ENCODE results near the gene PSMD2.

Gene PSMD2

GRCh38 chr3:184351511-184352148 is 52.6 kb downstream of the PSMD2 start:
- DNase-seq (ENCODE audit: low read depth): no peak
- no peak overlapping the region for H3K4me3 ChIP-seq (ENCODE audit: low read depth, low read length)

- DNase-seq (ENCODE audit: low read depth): no peak
Measured at GRCh38 chr3:184352149-184352785, 53.2 kb downstream of the PSMD2 start.

GRCh38 chr3:184352897-184353545 is 54.0 kb downstream of the PSMD2 start:
- no peak for DNase-seq (ENCODE audit: low read depth)
- no peak overlapping the region for H3K4me3 ChIP-seq (ENCODE audit: low read depth, low read length)

More at GRCh38 chr3:184352149-184352785, 53.2 kb downstream of the PSMD2 start:
- no peak overlapping the region for H3K4me3 ChIP-seq (ENCODE audit: low read depth, low read length)

DNA sequence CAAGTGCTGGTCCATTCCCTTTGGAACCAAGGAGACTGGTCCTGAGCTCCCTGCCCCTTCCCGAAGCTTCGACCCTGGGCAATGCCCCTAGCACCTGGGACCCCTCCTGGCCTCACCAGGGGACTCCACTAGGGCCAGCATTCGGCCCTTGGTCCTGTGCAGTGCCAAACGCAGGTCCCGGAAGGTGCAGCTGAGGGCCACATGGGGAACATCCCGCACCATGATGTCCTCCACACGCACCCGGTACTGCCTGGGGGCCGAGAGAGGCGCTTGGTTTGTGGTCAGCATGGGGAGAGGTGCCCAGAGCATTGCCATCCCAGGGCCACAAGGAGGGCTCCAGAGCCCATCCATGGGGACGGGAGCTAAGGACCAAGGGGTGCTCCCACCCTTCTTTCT is 54.5 kb downstream of the PSMD2 start:
- H3K4me3 ChIP-seq (ENCODE audit: low read depth, low read length): no peak overlapping the region

DNA sequence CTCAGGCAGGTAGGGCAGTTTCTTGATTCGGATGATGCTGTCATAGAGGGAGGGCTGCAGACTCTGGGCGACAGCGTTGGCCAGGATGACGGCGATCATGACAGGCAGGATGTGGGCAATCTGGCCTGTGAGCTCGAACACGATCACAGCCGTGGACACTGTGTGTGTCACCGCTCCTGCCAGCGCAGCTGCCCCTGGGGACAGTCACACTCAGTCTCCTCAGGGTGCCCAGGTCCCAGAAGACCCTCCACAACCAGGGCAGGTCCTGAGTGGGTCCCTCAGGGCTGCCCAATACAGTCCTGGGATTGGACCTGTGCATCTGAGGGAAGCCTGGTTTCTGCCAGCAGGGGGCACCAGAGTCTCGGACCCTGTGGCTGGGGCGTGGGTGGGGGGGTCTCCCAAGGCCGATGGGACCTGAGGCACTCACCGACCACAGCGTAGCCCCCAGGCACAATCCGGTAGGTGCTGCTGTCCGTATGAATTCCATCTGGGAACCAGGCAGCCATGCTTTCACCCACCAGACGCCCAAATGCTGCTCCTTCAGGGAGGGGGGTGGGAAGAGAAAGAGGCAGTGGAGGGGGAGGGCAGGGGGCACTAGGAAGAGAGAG is 55.2 kb downstream of the PSMD2 start:
- H3K4me3 ChIP-seq (ENCODE audit: low read depth, low read length): no peak overlapping the region
- no peak for DNase-seq (ENCODE audit: low read depth)

More for the DNA sequence above, 54.5 kb downstream of the PSMD2 start:
- DNase-seq (ENCODE audit: low read depth): no peak

GRCh38 chr3:184354754-184355153 is 55.7 kb downstream of the PSMD2 start:
- DNase-seq (ENCODE audit: low read depth): no peak
- no peak overlapping the region for H3K4me3 ChIP-seq (ENCODE audit: low read depth, low read length)

GRCh38 chr3:184355261-184356040 is 56.4 kb downstream of the PSMD2 start:
- H3K4me3 ChIP-seq (ENCODE audit: low read depth, low read length): no peak overlapping the region
- no peak for DNase-seq (ENCODE audit: low read depth)

DNA sequence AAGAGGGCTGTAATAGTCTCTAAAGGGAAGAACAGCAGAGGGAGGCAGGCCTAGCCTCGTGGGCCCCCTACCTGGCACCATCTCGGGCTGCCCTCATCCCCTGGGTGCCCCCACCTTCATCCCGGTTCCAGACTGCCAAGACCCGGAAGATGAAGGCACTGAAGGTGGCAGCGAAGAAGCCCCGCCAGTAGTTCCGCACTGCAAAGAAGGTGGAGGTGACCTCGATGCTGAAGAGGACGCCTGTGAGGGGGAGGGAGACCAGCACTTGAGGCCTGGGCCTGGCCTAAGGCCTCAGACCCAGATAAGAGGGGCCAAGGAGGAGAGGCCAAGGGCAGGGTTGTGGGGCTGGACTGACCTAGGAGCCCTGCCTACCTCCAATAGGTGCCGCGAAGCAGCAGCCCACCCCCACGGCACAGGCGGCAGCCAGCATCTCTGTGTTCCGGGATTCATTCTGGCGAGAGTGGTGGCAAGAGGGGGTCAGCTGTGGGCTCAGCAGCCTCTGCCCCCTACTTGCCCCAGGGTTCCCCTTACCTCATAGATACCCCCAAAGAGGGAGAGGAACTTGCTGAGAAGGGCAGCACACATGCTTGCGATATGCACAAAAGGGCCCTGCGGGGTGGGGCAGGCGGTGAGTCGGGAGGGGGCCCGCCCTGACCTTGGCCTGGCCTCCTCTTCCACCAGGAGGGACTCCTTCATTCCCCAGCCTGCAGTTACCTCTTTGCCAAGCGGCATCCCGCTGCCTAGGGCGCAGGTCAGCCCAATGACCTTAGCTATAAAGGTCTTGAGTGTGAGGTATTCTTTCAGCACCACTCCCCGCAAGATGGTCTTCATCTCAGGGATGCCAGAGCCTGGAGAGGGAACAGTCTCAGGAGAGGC is 58.4 kb downstream of the PSMD2 start:
- DNase-seq (ENCODE audit: low read depth): no peak

GRCh38 chr3:184358124-184358767 is 59.2 kb downstream of the PSMD2 start:
- H3K4me3 ChIP-seq (ENCODE audit: low read depth, low read length): no peak overlapping the region
- no peak for DNase-seq (ENCODE audit: low read depth)

More for the DNA sequence above, 58.4 kb downstream of the PSMD2 start:
- no peak overlapping the region for H3K4me3 ChIP-seq (ENCODE audit: low read depth, low read length)
